Posterior cingulate gyrus (tissue), 11 donors: ENCODE data around the gene CCDC107.

ENCODE experiments used
- DNase-seq, 10 donors: peaks; one replicate each; pipeline versions ENCODE4 v3.0.0 to v3.0.0-alpha.2; 2020 to 2021; ENCODE audit warnings: mixed read lengths in 3 of 10
- intact Hi-C: fragments of 100-400 bp; cut with DNase I; formaldehyde crosslinking; loops from one replicate; pipeline ENCODE4 v1.15.1; 2023

CCDC107 gene

DNA sequence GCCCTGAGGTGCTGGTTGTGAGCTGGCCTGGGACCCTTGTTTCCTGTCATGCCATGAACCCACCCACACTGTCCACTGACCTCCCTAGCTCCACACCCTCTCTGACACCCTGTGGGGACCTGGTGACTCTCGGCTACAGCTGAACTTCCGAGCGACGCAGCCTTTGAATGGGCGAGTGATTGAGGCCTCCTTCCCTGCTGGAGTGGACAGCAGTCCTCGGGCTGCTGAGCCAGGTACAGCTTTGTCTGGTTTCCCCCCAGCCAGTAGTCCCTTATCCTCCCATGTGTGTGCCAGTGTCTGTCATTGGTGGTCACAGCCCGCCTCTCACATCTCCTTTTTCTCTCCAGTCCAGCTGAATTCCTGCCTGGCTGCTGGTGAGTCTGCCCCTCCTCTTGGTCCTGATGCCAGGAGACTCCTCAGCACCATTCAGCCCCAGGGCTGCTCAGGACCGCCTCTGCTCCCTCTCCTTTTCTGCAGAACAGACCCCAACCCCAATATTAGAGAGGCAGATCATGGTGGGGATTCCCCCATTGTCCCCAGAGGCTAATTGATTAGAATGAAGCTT, 21.8 kb downstream of the CCDC107 start:
- peak in 3 of 10 donors; percentile 30 to 61 (median 35) for DNase-seq
- intact Hi-C loops, result no loop called here

- DNase-seq, result peak in 2 of 10 donors; percentile 38 to 48
- intact Hi-C loops, result no loop called here
Observed at GRCh38 chr9:35680331-35681105, 22.4 kb downstream of the CCDC107 start.

GRCh38 chr9:35681341-35682002, 23.4 kb downstream of the CCDC107 start:
- intact Hi-C loops, result no loop called here

DNA sequence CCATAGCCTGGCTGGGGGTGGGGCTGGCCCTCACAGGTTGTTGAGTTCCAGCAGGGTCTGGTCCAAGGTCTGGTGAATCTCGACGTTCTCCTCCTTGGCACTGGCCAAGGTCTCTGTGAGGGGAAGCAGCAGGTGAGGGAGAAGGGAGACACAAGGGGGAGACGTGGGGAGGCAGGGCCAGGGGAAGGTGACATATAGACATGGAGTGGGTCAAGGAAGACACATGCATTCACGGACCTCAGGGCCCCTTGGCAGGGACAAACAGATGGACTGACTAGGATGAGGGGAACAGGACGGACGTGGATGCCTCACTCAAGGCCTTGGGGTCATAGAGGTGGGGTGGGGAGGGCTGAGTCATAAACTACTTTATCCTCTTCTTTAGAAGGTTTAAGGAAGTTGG, 24.0 kb downstream of the CCDC107 start:
- peak in 2 of 10 donors; percentile 39 to 49 for DNase-seq
- intact Hi-C loops, result no loop called here

More at GRCh38 chr9:35681341-35682002, 23.4 kb downstream of the CCDC107 start:
- DNase-seq, result peak in 2 of 10 donors; percentile 24 to 47

DNA sequence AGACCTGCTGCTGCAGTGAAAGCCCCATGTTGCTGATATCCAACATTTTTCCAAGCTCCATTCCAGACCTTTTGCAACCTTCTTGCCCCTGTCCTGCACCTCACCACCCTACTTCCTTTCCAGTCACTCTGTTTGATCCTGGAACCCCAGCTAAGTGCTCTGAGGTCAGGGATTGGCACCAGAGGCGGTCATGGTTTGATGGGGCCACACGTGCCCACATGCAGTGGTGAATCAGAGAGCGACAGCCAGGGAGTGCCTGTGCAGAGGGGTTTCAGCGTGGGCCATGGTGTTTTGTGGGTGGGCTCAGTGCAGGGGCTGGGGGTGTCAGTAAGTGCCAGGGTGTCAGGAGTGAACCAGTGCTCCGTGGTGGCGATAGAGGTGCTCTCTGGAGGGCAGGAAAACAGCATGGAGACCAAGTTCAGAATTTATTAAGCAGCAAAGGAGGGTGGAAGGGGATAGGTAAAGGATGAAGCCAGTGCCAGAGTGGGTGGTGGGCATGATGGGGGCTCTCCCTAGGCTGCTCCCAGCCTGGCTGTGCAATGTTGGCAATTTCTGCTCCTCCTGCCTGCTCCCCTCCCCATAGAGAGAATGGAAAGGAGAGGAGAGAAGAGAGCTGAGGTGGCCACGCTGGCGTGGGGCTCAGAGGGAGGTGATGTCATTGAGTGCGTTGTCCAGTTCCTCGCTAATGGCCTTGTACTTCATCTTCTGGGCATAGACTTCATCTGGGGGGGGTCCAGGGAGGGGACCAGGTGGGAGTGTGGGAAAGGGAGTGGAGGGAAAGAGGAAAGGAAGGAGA, 24.6 kb downstream of the CCDC107 start:
- intact Hi-C loops, result no loop called here
- peak in 2 of 10 donors; percentile 35 to 76 for DNase-seq

- peak in 1 of 10 donors; percentile 7 for DNase-seq
- intact Hi-C loops, result no loop called here
Observed at GRCh38 chr9:35683323-35683722, 25.2 kb downstream of the CCDC107 start.

DNA sequence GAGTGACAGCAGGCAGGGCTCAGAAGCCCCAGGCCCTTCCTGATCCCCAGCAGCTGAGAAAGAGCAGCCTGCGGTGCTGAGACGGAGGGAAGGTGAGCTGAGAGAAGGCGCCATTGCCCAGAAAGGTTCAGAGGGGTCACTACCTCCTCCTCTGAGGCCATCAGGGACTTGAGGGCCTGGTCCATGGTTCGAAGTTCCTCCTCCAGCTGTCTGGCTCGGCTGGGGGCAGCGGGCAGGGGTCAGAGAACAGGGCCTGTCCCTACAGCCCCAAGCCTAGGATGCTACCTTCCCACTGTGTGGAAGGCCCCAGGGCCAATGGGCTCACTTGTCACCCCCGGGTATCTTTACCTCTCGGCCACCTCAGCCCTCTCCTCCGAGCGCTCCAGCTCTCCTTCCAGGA, 26.8 kb downstream of the CCDC107 start:
- intact Hi-C loops, result no loop called here
- DNase-seq, result peak in 2 of 10 donors; percentile 12 to 67

DNA sequence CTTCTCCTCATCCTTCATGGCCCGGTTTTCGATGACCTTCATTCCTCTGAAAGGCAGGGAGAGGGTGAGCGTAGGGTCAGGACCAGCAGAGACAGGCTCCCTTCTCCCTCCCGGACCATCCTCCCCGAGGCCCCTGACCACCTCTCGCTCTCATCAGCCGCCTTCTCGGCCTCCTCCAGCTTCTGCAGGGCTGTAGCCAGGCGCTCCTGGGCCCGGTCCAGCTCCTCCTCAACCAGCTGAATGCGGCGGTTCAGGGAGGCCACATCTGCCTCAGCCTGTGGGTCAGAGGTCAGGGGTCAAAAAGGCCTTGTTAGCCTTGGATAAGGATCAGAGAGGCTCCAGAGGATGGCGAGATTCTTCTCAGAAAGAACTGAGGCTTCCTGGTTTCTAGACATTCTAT, 27.4 kb downstream of the CCDC107 start:
- intact Hi-C loops, result no loop called here
- DNase-seq, result peak in 2 of 10 donors; percentile 60 to 61

GRCh38 chr9:35686222-35687203, 28.4 kb downstream of the CCDC107 start:
- intact Hi-C loops, result no loop called here
- peak in 2 of 10 donors; percentile 39 to 62 for DNase-seq

- intact Hi-C loops, result no loop called here
- DNase-seq, result peak in 1 of 10 donors; percentile 33
Observed at GRCh38 chr9:35687306-35687705, 29.2 kb downstream of the CCDC107 start.

DNA sequence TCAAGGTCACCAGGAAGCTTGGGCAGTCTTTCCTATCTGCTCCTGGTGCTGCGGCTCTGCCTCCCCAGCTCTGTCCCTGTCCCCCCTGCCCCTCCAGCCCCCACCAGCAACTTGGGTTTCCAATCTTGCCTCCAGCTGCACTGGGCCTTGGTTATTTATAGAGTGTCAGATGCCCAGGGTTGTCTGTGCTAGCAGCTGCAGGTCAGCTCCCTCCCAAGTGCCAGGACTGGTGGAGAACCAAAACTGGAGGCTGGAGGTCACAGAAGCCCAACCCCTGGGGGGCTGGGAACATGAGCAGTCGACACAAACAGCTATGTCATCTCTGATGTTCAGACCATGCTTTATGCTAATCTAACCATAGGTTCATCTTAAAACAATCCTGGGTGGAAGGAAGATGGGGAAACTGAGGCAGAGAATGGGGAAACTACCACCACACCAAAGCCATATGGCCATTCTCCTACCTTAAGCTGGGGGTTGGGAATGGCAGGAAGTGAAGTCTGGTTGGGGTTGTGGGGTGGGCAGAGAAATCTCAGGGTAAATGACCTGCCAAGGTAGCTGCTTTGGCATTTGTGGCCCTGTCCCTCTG, 30.0 kb downstream of the CCDC107 start:
- intact Hi-C loops, result no loop called here
- peak in 1 of 10 donors; percentile 67 for DNase-seq

DNA sequence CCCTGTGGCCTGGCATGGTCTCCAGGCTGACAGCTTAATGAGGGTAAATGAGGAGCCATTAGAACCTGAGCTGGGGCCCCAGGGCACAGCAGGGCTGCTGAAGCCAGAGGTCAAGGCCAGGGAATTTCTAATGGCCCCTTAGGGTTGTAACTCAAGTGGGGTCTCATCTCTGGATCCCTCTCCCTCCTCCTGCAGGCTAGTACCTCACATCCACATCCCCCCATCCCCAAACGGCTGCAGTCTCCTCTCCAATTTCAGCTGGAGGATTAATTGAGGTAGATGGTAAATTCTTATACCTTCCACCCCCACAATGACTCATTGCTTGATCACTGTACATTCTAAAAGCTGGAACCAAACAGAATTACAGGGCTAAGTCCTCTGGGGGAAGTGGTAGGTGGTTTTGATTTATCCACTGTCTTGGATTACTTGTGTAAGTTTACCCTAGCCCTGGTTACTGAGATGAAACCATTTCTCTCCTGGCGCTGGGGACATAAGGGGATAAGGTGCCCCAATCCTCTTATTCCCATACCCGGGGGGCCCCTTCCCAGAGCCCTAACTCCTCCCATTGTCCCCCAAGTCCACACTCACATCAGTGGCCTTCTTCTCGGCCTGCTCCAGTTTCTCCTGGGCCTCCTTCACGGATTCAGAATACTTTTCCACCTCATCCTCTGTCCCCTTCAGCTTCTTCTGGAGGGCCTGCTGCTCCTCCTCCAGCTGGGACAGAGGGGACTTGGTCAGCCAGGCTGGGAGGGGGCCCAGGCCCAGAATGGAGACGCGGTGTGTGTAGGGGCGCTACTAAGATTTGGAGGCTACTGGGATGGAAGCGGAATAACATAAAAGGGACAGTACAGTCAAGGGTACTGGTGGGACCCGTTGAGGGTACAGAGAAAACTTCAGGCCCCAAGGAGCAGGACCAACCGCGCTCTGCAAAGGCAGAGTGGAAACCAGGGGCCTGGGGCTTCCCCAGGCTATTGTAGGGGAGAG, 30.8 kb downstream of the CCDC107 start:
- peak in 1 of 10 donors; percentile 70 for DNase-seq
- intact Hi-C loops, result no loop called here

GRCh38 chr9:35689542-35690293, 31.6 kb downstream of the CCDC107 start, which contains the start of gene TPM2:
TSS of gene TPM2 (minus strand) at chr9:35689925. CDS start at chr9:35689817, 108 bp downstream.
- DNase-seq, result no peak
- intact Hi-C loops, result loop anchor here (5.0 kb wide), 1 partner anchor 38 kb away; no protein-coding TSS in a partner anchor

GRCh38 chr9:35690294-35690613, 32.2 kb downstream of the CCDC107 start:
- no peak for DNase-seq
- intact Hi-C loops, result loop anchor here (5.0 kb wide), 1 partner anchor 37 kb away; no protein-coding TSS in a partner anchor

GRCh38 chr9:35690614-35691333, 32.7 kb downstream of the CCDC107 start:
- intact Hi-C loops, result loop anchor here (5.0 kb wide), 1 partner anchor 37 kb away; no protein-coding TSS in a partner anchor
- peak in 8 of 10 donors; percentile 30 to 89 (median 42) for DNase-seq

DNA sequence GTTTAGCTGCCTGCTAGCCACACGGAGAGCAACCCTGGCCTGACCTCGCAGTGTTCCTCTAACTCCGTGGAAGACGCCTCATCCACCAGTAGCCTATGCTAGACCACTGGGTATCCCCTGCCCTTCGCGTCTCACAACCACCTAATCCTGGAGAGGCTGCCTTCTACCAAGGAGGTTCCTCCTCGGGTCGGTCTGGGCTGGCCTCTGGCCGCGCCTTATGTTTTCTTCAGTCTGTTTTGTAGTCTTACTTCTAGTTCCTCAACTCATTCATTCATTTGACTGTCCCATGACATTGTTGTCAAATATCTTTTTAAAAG, 33.2 kb downstream of the CCDC107 start:
- intact Hi-C loops, result loop anchor here (5.0 kb wide), 1 partner anchor 36 kb away; no protein-coding TSS in a partner anchor
- DNase-seq, result no peak
